ENCODE results near the gene C2orf68.

The C2orf68 gene

DNA sequence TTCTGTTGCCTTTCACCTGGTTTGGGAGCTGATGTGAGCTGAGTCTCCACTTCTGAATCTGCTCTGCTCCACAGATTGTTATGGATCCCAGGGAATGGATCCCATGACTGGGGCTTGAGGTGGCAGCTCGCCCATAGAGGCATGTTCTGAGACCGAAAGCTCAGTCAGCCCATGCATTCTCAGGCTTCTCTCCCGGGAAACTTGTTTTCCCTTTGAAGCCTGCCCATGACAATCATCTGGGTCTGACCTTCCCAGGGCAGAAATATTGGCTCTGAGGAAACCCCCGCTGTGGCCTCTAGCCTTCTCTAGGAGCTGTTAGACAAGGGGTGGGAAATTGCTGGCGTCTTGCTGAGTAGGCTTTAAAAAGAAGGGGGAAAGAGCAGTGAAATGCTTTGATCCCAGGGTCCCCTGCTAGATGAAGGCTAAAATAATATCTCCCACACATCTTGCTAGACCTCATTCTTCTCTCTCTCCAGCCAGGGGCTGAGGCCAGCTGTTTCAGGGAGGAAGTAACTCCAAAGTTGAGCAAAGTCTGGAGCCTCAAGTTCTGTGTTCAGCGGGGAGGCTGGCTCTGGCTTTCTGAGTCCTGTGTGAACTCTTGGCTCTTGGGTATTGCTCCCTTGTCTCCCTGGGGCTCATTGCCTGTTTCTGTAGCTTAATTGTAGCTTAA, 32.5 kb downstream of the C2orf68 start:
- ChIA-PET POLR2A (interaction anchor here (0.6 to 3.8 kb wide), 4 partner anchors 8 to 64 kb away, joined by 3 to 38 read pairs (median 8); partner anchors contain the start of genes RNF181 and TMEM150A), CTCF (interaction anchor here (0.6 kb wide), 1 partner anchor 29 kb away, joined by 3 read pairs; no protein-coding TSS in a partner anchor)
- peaks cover 14% of the 10 kb centered on the region for H3K4me1 ChIP-seq (ENCODE audit: control insufficient read depth, insufficient read depth, low read length)
- peak; percentile 79 for TF ChIP-seq ZNF600 (tag by site-specific recombination; IDR thresholded peaks at IDR 0.05)
- TF ChIP-seq ZNF146 (tag by site-specific recombination; IDR thresholded peaks at IDR 0.05): no peak
- TF ChIP-seq ZNF843 (tag by site-specific recombination; IDR thresholded peaks at IDR 0.05): no peak
- peak; percentile 88 for TF ChIP-seq ZIC2 (tag by site-specific recombination; IDR thresholded peaks at IDR 0.05)
- TF ChIP-seq ZNF211 (tag by site-specific recombination; IDR thresholded peaks at IDR 0.05; ENCODE audit: low read depth): no peak
- TF ChIP-seq ZBTB10 (tag by site-specific recombination; IDR thresholded peaks at IDR 0.05): no peak
- TF ChIP-seq, protein P1, sequence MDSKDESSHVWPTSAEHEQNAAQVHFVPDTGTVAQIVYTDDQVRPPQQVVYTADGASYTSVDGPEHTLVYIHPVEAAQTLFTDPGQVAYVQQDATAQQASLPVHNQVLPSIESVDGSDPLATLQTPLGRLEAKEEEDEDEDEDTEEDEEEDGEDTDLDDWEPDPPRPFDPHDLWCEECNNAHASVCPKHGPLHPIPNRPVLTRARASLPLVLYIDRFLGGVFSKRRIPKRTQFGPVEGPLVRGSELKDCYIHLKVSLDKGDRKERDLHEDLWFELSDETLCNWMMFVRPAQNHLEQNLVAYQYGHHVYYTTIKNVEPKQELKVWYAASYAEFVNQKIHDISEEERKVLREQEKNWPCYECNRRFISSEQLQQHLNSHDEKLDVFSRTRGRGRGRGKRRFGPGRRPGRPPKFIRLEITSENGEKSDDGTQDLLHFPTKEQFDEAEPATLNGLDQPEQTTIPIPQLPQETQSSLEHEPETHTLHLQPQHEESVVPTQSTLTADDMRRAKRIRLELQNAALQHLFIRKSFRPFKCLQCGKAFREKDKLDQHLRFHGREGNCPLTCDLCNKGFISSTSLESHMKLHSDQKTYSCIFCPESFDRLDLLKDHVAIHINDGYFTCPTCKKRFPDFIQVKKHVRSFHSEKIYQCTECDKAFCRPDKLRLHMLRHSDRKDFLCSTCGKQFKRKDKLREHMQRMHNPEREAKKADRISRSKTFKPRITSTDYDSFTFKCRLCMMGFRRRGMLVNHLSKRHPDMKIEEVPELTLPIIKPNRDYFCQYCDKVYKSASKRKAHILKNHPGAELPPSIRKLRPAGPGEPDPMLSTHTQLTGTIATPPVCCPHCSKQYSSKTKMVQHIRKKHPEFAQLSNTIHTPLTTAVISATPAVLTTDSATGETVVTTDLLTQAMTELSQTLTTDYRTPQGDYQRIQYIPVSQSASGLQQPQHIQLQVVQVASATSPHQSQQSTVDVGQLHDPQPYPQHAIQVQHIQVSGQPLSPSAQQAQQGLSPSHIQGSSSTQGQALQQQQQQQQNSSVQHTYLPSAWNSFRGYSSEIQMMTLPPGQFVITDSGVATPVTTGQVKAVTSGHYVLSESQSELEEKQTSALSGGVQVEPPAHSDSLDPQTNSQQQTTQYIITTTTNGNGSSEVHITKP (tag by site-specific recombination; IDR thresholded peaks at IDR 0.05): no peak
- H3K27ac ChIP-seq (ENCODE audit: extremely low read depth, low read depth, low read length): peak overlapping the region; percentile 35; the same call in 1 of the 2 replicates
- H3K4me3 ChIP-seq (ENCODE audit: low read depth, low read length): no peak overlapping the region
- no peaks in the 10 kb centered on the region for H3K9me3 ChIP-seq (ENCODE audit: control insufficient read depth, insufficient read depth, low read depth, low read length)
- peaks cover 0 to 20% of the 10 kb centered on the region in 2 experiments; a peak in 2 of 3 replicates for H3K36me3 ChIP-seq (ENCODE audit: control insufficient read depth in 2 of 2, insufficient read depth in 1 of 2, low read length in 2 of 2)

DNA sequence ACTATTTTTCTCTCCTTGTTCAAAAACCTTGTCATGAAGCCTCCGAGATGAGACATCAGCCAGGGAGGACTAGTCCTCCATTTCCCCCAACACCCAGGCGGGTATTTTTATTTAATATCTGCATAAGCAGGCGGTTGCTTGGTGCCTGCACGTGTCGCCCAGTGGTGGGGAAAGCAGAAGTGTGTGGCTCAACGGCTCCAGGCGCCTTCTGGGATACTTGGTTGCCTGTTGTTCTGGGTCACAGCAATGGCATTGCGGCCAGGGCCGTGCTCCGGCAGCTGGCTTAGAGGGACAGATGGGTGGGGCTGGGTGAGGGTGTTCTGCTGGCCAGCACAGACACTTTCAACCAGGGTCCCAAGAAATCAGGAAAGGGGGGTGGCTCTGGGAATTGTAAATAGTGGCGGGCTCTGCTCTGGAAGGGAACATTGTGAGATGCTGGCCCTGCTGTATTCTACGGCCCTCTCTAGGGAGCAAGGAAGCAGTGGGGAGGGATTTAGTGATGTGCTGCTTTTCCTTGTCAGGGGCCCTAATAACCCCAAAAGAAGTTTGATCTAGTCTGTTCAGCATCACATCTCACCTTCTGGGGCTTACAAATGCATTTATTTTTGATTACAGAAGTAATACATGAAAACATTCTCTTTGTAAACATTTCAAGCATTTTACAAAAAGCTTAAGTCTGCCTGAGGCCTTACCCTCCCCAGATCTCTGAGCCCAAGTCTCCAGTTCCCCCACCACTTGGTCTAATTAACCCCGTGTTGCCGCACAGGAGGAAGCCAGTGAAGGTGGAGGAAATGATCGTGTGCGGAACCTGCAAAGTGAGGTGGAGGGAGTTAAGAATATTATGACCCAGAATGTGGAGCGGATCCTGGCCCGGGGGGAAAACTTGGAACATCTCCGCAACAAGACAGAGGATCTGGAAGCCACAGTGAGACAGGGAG, 33.4 kb downstream of the C2orf68 start:
- Histone ChIP-seq H3K36me3 (ENCODE audit: control insufficient read depth in 2 of 2, insufficient read depth in 1 of 2, low read length in 2 of 2) (peaks cover 0 to 17% of the 10 kb centered on the region in 2 experiments; a peak in 2 of 3 replicates), H3K9me3 (ENCODE audit: control insufficient read depth, insufficient read depth, low read depth, low read length) (no peaks in the 10 kb centered on the region), H3K4me1 (ENCODE audit: control insufficient read depth, insufficient read depth, low read length) (peaks cover 14% of the 10 kb centered on the region), H3K27ac (ENCODE audit: extremely low read depth, low read depth, low read length) (peak overlapping the region; percentile 56), H3K4me3 (ENCODE audit: low read depth, low read length) (peak overlapping the region; percentile 55)
- TF ChIP-seq ZNF501 (tag by site-specific recombination; IDR thresholded peaks at IDR 0.05) (0 out of 2 replicates have a peak, but pooled peaks have one; percentile 43), YY2 (tag by site-specific recombination; IDR thresholded peaks at IDR 0.05) (no peak), ZBTB20 (tag by site-specific recombination; IDR thresholded peaks at IDR 0.05) (peak; percentile 18; the same call in 1 of the 2 replicates), ZNF214 (tag by site-specific recombination; IDR thresholded peaks at IDR 0.05; ENCODE audit: borderline replicate concordance) (no peak), ZNF76 (tag by site-specific recombination; IDR thresholded peaks at IDR 0.05; ENCODE audit: borderline replicate concordance, low read depth) (peak; percentile 67), ZNF600 (tag by site-specific recombination; IDR thresholded peaks at IDR 0.05) (peak; percentile 64), SCRT2 (tag by site-specific recombination; IDR thresholded peaks at IDR 0.05) (0 out of 2 replicates have a peak, but pooled peaks have one; percentile 13)
- TF ChIP-seq, protein P2, sequence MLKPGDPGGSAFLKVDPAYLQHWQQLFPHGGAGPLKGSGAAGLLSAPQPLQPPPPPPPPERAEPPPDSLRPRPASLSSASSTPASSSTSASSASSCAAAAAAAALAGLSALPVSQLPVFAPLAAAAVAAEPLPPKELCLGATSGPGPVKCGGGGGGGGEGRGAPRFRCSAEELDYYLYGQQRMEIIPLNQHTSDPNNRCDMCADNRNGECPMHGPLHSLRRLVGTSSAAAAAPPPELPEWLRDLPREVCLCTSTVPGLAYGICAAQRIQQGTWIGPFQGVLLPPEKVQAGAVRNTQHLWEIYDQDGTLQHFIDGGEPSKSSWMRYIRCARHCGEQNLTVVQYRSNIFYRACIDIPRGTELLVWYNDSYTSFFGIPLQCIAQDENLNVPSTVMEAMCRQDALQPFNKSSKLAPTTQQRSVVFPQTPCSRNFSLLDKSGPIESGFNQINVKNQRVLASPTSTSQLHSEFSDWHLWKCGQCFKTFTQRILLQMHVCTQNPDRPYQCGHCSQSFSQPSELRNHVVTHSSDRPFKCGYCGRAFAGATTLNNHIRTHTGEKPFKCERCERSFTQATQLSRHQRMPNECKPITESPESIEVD (tag by site-specific recombination; IDR thresholded peaks at IDR 0.05): no peak
- TF ChIP-seq, protein P3, sequence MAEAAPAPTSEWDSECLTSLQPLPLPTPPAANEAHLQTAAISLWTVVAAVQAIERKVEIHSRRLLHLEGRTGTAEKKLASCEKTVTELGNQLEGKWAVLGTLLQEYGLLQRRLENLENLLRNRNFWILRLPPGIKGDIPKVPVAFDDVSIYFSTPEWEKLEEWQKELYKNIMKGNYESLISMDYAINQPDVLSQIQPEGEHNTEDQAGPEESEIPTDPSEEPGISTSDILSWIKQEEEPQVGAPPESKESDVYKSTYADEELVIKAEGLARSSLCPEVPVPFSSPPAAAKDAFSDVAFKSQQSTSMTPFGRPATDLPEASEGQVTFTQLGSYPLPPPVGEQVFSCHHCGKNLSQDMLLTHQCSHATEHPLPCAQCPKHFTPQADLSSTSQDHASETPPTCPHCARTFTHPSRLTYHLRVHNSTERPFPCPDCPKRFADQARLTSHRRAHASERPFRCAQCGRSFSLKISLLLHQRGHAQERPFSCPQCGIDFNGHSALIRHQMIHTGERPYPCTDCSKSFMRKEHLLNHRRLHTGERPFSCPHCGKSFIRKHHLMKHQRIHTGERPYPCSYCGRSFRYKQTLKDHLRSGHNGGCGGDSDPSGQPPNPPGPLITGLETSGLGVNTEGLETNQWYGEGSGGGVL (tag by site-specific recombination; IDR thresholded peaks at IDR 0.05): peak; percentile 46; the same call in 1 of the 2 replicates
- TF ChIP-seq, protein P1 (tag by site-specific recombination; IDR thresholded peaks at IDR 0.05): peak; percentile 66
- POLR2A ChIA-PET: interaction anchor here (0.6 to 3.8 kb wide), 12 partner anchors 9 to 33 kb away, joined by 3 to 38 read pairs (median 6); partner anchors contain the start of genes C2orf68, GGCX, RNF181 and TMEM150A
- CTCF ChIA-PET: interaction anchor here (0.6 kb wide), 2 partner anchors 30 to 160 kb away, joined by 3 read pairs; partner anchors contain the start of gene SH2D6

Data from HEK293 (cell line).